GM18508 (cell line): Measurements from ENCODE around the gene RET.

Experiments
- ATAC-seq: cut with Tn5 transposase; IDR thresholded peaks from one replicate; pipeline ENCODE4 v1.9.1; 2021; ENCODE audit warnings: moderate number of reproducible peaks; ENCODE audit not compliant: insufficient read depth, unreplicated experiment

RET gene

GRCh38 chr10:43059828-43060227 lies 17.0 kb upstream of the RET start:
- ATAC-seq: no peak

- ATAC-seq: no peak
Measured at GRCh38 chr10:43060291-43060690, 16.6 kb upstream of the RET start.

- no peak for ATAC-seq
Measured at GRCh38 chr10:43061331-43061730, 15.5 kb upstream of the RET start.

GRCh38 chr10:43061760-43062159 lies 15.1 kb upstream of the RET start:
- no peak for ATAC-seq

- no peak for ATAC-seq
Measured at GRCh38 chr10:43062402-43063160, 14.3 kb upstream of the RET start.

GRCh38 chr10:43064331-43065075 lies 12.4 kb upstream of the RET start:
- no peak for ATAC-seq

- no peak for ATAC-seq
Measured at GRCh38 chr10:43065234-43065633, 11.6 kb upstream of the RET start.

GRCh38 chr10:43065761-43066160 lies 11.1 kb upstream of the RET start:
- ATAC-seq: no peak

GRCh38 chr10:43066481-43066880 lies 10.4 kb upstream of the RET start:
- ATAC-seq: no peak

- no peak for ATAC-seq
Measured at GRCh38 chr10:43067391-43068135, 9.3 kb upstream of the RET start.

- ATAC-seq: no peak
Measured at GRCh38 chr10:43068136-43068395, 8.8 kb upstream of the RET start.

- no peak for ATAC-seq
Measured at GRCh38 chr10:43068471-43069210, 8.2 kb upstream of the RET start.

GRCh38 chr10:43069211-43069515 lies 7.7 kb upstream of the RET start:
- no peak for ATAC-seq

- no peak for ATAC-seq
Measured at GRCh38 chr10:43069579-43069978, 7.3 kb upstream of the RET start.

GRCh38 chr10:43070121-43071085 lies 6.5 kb upstream of the RET start:
- no peak for ATAC-seq

GRCh38 chr10:43071865-43072650 lies 4.8 kb upstream of the RET start:
- no peak for ATAC-seq

GRCh38 chr10:43073191-43073590 lies 3.7 kb upstream of the RET start:
- ATAC-seq: no peak

GRCh38 chr10:43073721-43074120 lies 3.1 kb upstream of the RET start:
- no peak for ATAC-seq

GRCh38 chr10:43074409-43074808 lies 2.5 kb upstream of the RET start:
- no peak for ATAC-seq
